ENCODE results near the gene BHMT2. TPM values are rescaled to one million over a fixed set of nuclear protein-coding genes. Genes with fewer than 3 reads are reported as not detected.

BHMT2 gene, protein sequence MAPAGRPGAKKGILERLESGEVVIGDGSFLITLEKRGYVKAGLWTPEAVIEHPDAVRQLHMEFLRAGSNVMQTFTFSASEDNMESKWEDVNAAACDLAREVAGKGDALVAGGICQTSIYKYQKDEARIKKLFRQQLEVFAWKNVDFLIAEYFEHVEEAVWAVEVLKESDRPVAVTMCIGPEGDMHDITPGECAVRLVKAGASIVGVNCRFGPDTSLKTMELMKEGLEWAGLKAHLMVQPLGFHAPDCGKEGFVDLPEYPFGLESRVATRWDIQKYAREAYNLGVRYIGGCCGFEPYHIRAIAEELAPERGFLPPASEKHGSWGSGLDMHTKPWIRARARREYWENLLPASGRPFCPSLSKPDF
- not detected for total RNA-seq

DNA sequence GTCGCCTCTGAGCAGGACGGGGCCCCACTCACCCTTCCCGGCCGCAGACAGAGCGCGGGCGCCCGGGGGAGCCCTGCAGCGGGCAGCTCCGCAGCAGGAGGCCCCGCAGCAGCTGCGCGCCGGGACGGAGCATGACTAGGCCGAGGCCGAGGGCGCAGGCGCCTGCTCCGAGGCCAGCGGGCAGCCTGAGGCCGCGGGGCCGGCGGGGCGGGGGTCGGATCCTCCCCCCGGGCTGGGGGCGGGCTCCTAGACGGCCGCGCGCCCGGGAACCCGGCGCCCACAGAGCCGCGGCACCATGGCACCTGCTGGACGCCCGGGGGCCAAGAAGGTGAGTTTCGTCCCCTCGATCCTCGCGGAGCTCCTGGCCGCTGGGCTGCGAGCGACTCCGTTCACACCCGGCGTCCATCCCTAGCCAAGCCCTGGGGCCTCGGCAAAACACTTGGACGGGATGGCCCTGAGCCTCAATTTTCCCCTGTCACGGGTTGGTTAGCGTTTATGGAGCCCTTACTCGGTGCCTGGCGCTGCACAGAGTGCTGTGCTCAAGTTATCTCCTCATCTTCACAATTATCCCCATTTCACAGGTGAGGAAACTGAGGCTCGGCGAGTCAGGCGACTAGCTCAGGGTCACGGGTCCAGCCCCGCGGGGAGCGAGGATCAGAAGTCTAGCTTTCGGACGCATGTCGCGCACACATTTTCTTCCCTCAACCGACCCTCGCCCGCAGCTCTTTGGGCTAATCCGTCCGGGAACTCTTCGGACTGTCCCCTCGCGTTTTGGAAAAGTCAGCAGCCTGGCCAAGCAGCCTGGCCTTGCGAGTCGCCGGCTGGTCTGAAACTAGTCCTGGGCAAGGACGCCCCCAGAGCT lies at the start of gene BHMT2, which contains the start of gene DMGDH:
TSS of gene BHMT2 (plus strand) at position 280 of the 862 bp plus-strand sequence. CDS start at position 296, 16 bp downstream.
TSS of gene DMGDH (minus strand) at position 187 of the 862 bp plus-strand sequence. CDS start at position 133, 54 bp downstream.
- no peak for DNase-seq
- Mint-ChIP-seq H3K9me3 (peaks cover 2% of the 10 kb centered on the region), H3K27me3 (peaks cover 46% of the 10 kb centered on the region), H3K4me1 (peaks cover 3% of the 10 kb centered on the region), H3K36me3 (ENCODE audit: low read depth) (no peaks in the 10 kb centered on the region), H3K27ac (no peak within 1 kb of the TSS), H3K4me3 (no peak within 1 kb of the TSS)
- CTCF ChIA-PET: no interaction called here
- POLR2A ChIA-PET: no interaction called here

DNA sequence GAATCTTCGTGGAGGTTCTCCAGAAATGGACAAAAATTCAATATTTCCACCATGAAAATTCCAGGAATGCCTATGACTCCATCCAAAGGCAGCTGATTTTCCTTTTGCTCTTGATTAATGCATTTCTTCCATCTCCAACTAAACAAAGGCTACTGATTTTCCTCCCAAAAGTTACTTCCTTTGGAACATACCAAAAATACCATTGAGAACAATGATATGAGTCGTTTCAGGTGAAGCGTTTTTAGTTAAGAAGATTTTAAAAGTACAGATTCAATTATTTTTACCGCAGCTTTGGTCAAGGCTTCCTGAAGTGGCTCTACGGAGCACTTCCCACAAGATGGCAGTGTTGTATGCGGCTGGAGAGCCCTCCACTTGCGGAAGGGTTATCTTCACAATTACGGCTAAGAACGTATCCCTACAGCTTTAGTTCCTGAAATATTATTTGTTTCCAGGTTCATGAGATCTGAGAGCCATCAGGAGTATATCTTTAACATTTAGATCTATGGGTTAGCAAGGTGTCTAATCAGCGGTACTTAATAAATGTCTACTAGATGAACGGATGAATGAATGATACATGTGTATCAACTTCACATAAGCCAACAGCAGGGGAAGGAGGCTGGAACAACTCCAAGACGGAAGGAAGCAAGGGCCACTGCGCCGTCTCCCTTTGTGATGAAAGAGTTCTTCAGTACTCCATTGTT lies 48.6 kb upstream of the BHMT2 start:
- no peak overlapping the region for H3K4me3 Mint-ChIP-seq
- DNase-seq: peak; percentile 45
- no peak overlapping the region for H3K27ac Mint-ChIP-seq
- peaks cover 7% of the 10 kb centered on the region for H3K4me1 Mint-ChIP-seq
- no peaks in the 10 kb centered on the region for H3K36me3 Mint-ChIP-seq (ENCODE audit: low read depth)
- H3K9me3 Mint-ChIP-seq: no peaks in the 10 kb centered on the region
- H3K27me3 Mint-ChIP-seq: peaks cover 72% of the 10 kb centered on the region
- CTCF ChIA-PET: interaction anchor here (0.5 to 2.0 kb wide), 5 partner anchors 9 to 453 kb away, joined by 3 to 5 read pairs (median 3); no protein-coding TSS in a partner anchor
- POLR2A ChIA-PET: interaction anchor here (0.6 kb wide), 1 partner anchor 215 kb away, joined by 3 read pairs; no protein-coding TSS in a partner anchor

DNA sequence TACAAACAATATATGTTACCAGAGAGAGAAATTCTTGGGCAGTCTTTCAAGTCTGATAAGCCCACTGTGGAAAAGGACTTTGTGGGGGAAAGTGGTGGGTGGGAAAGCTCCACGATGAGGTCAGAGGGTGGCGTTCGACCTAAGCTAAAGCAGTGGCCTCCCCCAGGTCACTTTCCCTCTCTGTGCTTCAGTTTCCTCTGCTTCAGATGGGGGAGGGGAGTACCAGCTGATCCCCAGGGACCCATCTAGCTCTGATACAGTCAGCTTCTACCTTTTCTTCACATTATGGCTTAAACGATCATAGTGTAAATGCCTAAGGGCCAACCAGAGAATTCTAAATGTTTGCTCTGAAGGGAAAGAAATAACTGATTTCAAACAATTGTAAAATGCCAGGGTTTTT lies 47.8 kb upstream of the BHMT2 start:
- H3K4me3 Mint-ChIP-seq: no peak overlapping the region
- H3K4me1 Mint-ChIP-seq: peaks cover 7% of the 10 kb centered on the region
- H3K27me3 Mint-ChIP-seq: peaks cover 71% of the 10 kb centered on the region
- no peak overlapping the region for H3K27ac Mint-ChIP-seq
- H3K36me3 Mint-ChIP-seq (ENCODE audit: low read depth): no peaks in the 10 kb centered on the region
- ChIA-PET CTCF (interaction anchor here (0.6 to 2.0 kb wide), 3 partner anchors 111 to 452 kb away, joined by 3 to 4 read pairs (median 3); no protein-coding TSS in a partner anchor), POLR2A (no interaction called here)
- DNase-seq: no peak
- H3K9me3 Mint-ChIP-seq: no peaks in the 10 kb centered on the region

DNA sequence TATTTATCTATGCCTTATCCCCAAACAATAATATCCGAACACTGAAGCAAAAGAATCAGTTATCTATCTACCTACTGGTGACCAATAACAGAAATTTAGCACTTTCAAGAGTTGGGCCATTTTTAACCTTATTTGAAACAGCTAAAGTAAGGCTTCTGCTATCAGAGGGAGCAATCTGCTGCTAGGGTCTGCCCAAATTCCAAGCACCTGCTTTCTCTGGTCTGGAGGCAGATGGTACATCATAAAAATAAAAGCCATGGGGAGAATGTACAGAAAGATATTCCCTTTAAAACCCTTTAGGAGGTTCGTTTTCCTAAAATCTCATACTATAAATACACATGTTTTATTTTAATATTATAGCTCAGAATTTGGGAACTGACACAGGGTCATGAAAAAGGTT lies 46.8 kb upstream of the BHMT2 start:
- Mint-ChIP-seq H3K4me3 (no peak overlapping the region), H3K27ac (no peak overlapping the region), H3K4me1 (peaks cover 7% of the 10 kb centered on the region), H3K9me3 (no peaks in the 10 kb centered on the region), H3K27me3 (peaks cover 68% of the 10 kb centered on the region), H3K36me3 (ENCODE audit: low read depth) (no peaks in the 10 kb centered on the region)
- ChIA-PET CTCF (interaction anchor here (0.6 to 2.9 kb wide), 3 partner anchors 33 to 855 kb away, joined by 3 to 19 read pairs (median 3); no protein-coding TSS in a partner anchor), POLR2A (no interaction called here)
- no peak for DNase-seq

DNA sequence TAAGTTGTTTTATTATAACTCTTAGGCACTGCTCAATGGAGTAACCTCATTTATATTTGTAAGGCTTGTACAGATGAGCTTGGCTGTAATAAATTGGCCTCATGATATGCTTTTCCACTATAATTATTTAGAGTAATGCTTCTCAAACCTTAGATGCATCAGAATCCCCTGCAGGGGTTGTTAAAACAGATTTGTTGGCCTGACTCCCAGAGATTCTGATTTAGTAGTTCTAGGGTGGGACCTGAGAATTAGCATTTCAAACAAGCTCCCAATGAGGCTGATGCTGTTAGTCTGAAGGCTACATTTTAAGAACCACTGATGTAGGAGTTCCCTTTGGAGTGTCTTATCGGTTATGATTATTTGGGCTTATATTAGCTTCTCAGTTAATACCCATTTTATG lies 46.2 kb upstream of the BHMT2 start:
- POLR2A ChIA-PET: no interaction called here
- no peaks in the 10 kb centered on the region for H3K36me3 Mint-ChIP-seq (ENCODE audit: low read depth)
- CTCF ChIA-PET: interaction anchor here (1.1 to 2.9 kb wide), 2 partner anchors 33 to 110 kb away, joined by 3 to 19 read pairs; no protein-coding TSS in a partner anchor
- no peak overlapping the region for H3K27ac Mint-ChIP-seq
- H3K4me3 Mint-ChIP-seq: no peak overlapping the region
- H3K4me1 Mint-ChIP-seq: peaks cover 7% of the 10 kb centered on the region
- H3K9me3 Mint-ChIP-seq: no peaks in the 10 kb centered on the region
- H3K27me3 Mint-ChIP-seq: peaks cover 65% of the 10 kb centered on the region
- DNase-seq: no peak

DNA sequence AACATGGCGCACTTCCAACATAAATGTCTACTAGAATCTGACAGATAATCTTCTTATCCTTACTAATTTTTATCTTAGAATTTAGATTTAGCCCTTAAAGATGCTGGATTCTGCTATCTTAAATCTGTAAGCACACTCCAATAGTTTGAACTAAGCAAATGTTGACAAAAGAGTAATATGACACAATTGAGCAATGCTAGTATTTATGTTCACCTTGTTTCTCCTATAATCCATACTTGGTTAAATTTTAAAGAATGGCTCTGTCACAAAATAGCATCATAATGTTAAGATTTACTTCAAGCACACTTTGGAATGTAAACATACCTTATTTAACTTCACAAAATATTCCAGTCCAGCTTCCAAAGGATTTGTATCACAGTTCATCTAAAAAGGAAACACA lies 45.6 kb upstream of the BHMT2 start:
- no peak overlapping the region for H3K27ac Mint-ChIP-seq
- ChIA-PET POLR2A (no interaction called here), CTCF (interaction anchor here (0.5 to 2.9 kb wide), 8 partner anchors 32 to 1060 kb away, joined by 3 to 19 read pairs (median 4); no protein-coding TSS in a partner anchor)
- DNase-seq: no peak
- no peaks in the 10 kb centered on the region for H3K9me3 Mint-ChIP-seq
- peaks cover 7% of the 10 kb centered on the region for H3K4me1 Mint-ChIP-seq
- peaks cover 65% of the 10 kb centered on the region for H3K27me3 Mint-ChIP-seq
- no peaks in the 10 kb centered on the region for H3K36me3 Mint-ChIP-seq (ENCODE audit: low read depth)
- H3K4me3 Mint-ChIP-seq: no peak overlapping the region

DNA sequence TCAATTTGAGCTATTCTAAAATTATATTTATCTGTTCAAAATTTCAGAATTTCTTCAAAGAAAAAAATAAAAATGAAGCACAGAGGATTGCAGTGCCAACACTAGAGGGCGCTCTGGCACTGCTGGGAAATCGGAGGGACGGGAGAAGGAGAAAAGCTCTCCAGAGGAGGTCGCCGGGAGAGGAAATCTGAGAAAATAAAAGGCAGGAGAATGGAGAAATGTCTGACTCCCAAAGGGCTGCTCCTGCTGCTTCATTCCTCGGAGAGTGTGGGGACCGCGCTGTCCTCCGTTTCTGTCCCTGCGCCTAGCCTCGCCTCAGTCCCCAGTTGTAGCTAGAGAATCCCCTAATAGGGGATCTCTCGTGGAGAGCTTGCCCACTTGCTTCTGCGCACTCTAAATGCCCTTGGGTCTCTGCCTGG lies 44.5 kb upstream of the BHMT2 start:
- Mint-ChIP-seq H3K4me1 (peaks cover 7% of the 10 kb centered on the region), H3K36me3 (ENCODE audit: low read depth) (no peaks in the 10 kb centered on the region), H3K9me3 (no peaks in the 10 kb centered on the region), H3K4me3 (no peak overlapping the region), H3K27ac (no peak overlapping the region), H3K27me3 (peaks cover 56% of the 10 kb centered on the region)
- ChIA-PET CTCF (interaction anchor here (1.1 to 2.9 kb wide), 13 partner anchors 10 to 1059 kb away, joined by 3 to 19 read pairs (median 3); partner anchors contain the start of gene ARSB), POLR2A (no interaction called here)
- peak; percentile 53 for DNase-seq

DNA sequence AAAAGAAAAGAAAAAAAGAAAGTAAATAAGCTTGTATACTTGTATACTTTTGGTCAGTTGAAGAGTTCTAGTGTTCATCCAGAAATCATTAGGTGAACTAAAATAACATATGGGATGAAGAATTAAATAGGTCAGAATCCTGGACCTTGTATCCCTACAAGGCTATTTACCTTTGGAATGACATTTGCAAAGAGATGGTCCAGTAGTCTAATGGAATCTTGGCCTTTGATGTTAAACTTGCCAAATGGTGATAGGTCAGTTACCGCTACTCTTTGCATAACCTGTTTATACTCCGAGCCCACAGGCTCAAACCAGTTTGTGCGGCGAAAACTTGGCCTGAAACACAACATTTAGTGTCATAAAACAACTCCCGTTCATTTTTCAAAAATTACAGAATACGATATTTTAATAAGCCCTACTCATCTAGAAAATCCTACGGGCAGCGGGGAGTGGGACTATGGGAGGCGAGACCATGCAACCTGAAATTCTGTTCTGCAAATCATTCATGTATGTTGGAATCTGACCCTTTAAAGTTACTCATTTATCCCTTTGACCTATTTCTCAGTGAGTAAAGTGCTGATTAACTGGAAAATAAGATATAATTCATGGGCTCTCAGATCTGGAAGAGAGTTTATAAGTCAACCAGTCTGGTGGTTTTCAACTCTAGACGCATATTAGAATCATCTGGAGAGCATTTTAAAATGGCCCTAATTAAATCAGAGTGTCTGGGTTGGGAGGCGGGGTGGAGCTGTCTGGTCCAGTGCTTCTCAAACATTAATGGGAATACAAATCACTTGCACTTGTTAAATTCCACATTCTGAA lies 38.7 kb upstream of the BHMT2 start:
- Mint-ChIP-seq H3K9me3 (no peaks in the 10 kb centered on the region), H3K4me1 (no peaks in the 10 kb centered on the region), H3K36me3 (ENCODE audit: low read depth) (no peaks in the 10 kb centered on the region), H3K27me3 (peaks cover 14% of the 10 kb centered on the region), H3K27ac (no peak overlapping the region), H3K4me3 (no peak overlapping the region)
- ChIA-PET POLR2A (no interaction called here), CTCF (no interaction called here)
- DNase-seq: no peak

DNA sequence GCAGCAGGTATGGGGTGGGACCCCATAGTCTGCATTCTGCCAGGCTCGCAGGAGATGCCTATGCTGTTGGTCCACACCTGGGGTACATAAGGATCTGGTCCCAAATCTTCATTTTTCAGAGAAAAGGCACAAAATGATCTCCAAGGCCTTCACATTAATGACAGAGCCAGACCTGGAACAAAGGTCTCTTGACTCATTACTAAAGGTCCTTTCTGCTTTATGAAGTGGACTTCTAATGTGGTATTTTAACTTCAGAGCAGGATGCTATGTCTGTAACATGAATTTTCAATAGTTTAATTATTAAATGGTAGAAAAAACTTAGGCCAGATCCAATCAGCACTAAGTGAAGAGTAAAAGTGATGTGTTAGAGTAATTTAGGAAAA lies 38.1 kb upstream of the BHMT2 start:
- Mint-ChIP-seq H3K36me3 (ENCODE audit: low read depth) (no peaks in the 10 kb centered on the region), H3K4me3 (no peak overlapping the region), H3K27ac (no peak overlapping the region), H3K9me3 (no peaks in the 10 kb centered on the region), H3K4me1 (no peaks in the 10 kb centered on the region), H3K27me3 (peaks cover 11% of the 10 kb centered on the region)
- POLR2A ChIA-PET: no interaction called here
- DNase-seq: no peak
- CTCF ChIA-PET: no interaction called here

DNA sequence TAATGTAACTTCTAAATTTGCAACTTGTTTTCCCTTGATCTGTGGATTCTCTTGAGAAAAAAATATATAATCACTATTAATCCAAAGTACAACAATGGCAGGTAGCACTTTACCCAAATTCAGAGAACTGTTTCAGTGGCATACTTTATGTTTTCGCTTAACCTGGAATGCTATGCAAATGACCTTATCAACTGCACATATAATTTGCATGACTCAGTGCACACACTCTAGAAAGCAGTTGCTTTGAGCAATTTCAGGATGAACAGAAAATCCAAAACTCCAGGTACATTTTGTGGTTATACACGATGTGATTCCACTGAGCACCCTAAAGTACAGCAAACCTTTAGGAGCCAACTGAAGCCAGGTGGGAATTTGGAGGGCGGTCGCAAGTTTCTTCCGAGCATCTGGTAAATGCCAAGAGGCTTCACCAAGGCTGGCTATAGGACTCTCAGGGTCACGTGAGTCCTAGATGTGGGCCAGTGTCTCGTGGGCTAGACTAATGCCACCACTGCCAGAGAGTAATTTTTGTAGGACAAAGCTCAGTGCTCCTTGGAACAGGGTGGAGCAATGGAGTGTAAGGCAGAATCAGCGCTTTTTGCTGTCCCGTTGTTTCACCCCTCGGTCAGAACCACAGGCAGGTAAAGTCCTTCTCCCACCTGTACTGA lies 37.4 kb upstream of the BHMT2 start:
- CTCF ChIA-PET: no interaction called here
- no peak overlapping the region for H3K27ac Mint-ChIP-seq
- no peaks in the 10 kb centered on the region for H3K4me1 Mint-ChIP-seq
- H3K4me3 Mint-ChIP-seq: no peak overlapping the region
- peaks cover 5% of the 10 kb centered on the region for H3K27me3 Mint-ChIP-seq
- no peak for DNase-seq
- POLR2A ChIA-PET: no interaction called here
- no peaks in the 10 kb centered on the region for H3K36me3 Mint-ChIP-seq (ENCODE audit: low read depth)
- H3K9me3 Mint-ChIP-seq: no peaks in the 10 kb centered on the region

DNA sequence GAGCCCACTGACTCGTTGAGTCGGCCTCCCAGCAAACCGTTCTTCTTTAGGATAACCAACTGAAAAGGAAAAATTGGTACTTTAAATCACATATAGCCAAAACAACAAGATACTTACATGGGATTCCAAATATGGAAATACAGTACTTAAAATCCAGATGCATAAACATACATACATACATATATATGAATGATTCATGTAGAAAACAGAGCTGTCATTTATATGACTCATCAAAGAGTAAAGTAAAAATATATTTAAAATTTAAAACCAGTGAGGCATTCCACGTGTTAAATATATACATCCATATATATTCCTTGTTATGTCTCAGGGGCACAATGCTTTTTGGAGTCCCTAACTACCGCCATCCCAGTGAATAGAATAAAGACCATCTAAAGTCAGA lies 36.8 kb upstream of the BHMT2 start:
- no peaks in the 10 kb centered on the region for H3K36me3 Mint-ChIP-seq (ENCODE audit: low read depth)
- H3K4me3 Mint-ChIP-seq: no peak overlapping the region
- no peak overlapping the region for H3K27ac Mint-ChIP-seq
- CTCF ChIA-PET: no interaction called here
- DNase-seq: no peak
- peaks cover 3% of the 10 kb centered on the region for H3K27me3 Mint-ChIP-seq
- no peaks in the 10 kb centered on the region for H3K9me3 Mint-ChIP-seq
- no peaks in the 10 kb centered on the region for H3K4me1 Mint-ChIP-seq
- POLR2A ChIA-PET: no interaction called here
